PFSK-1 (cell line): ENCODE data around the gene NUDCD3.

ENCODE experiments used
- SIN3A ChIP-seq: IDR thresholded peaks from 2 replicates; pipeline ENCODE4 v1.6.1; 2012; ENCODE audit warnings: mild to moderate bottlenecking, low read length, moderate library complexity, borderline replicate concordance; ENCODE audit not compliant: insufficient read depth
- TAF1 ChIP-seq: IDR thresholded peaks from 2 replicates; pipeline ENCODE4 v1.6.1; 2012; ENCODE audit warnings: low read length, control low read depth, borderline replicate concordance; ENCODE audit not compliant: insufficient read depth
- TF ChIP-seq, protein P1 (sequence below), 2 experiments: IDR thresholded peaks; 2 replicates each; pipeline versions ENCODE4 v1.6.1 to v1.8.0; 2011 to 2012; ENCODE audit warnings: low read depth in 2 of 2, low read length in 2 of 2, control low read depth in 1 of 2, inconsistent platforms in 1 of 2, mild to moderate bottlenecking in 1 of 2, moderate library complexity in 1 of 2; ENCODE audit not compliant: insufficient read depth in 1 of 2

DNA sequence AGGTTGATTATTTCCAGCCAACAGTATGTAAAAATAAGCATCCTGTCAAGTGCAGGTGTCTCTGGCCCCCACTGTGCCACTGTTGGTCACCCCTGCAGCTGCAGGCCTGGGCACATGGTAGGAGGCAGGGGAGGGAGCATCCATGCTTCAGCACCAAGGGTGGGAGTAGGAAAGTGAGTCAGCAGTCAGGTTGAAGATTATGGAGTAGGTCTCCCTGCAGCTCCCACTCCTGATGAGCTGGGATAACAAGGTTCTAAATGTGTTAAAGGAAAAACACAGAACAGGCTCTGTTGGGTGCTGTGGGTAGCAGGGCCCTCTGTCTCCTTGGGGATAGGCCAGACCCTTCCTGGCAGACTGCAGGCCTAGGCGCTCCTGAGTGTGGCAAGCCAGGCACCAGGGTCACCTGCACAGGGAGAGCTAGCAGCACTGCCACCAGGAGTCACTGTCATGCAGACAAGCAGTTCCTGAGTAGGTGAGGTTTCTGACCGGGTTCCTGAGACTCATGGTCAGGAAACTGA, 59.3 kb downstream of the NUDCD3 start:
- TF ChIP-seq, protein P1, sequence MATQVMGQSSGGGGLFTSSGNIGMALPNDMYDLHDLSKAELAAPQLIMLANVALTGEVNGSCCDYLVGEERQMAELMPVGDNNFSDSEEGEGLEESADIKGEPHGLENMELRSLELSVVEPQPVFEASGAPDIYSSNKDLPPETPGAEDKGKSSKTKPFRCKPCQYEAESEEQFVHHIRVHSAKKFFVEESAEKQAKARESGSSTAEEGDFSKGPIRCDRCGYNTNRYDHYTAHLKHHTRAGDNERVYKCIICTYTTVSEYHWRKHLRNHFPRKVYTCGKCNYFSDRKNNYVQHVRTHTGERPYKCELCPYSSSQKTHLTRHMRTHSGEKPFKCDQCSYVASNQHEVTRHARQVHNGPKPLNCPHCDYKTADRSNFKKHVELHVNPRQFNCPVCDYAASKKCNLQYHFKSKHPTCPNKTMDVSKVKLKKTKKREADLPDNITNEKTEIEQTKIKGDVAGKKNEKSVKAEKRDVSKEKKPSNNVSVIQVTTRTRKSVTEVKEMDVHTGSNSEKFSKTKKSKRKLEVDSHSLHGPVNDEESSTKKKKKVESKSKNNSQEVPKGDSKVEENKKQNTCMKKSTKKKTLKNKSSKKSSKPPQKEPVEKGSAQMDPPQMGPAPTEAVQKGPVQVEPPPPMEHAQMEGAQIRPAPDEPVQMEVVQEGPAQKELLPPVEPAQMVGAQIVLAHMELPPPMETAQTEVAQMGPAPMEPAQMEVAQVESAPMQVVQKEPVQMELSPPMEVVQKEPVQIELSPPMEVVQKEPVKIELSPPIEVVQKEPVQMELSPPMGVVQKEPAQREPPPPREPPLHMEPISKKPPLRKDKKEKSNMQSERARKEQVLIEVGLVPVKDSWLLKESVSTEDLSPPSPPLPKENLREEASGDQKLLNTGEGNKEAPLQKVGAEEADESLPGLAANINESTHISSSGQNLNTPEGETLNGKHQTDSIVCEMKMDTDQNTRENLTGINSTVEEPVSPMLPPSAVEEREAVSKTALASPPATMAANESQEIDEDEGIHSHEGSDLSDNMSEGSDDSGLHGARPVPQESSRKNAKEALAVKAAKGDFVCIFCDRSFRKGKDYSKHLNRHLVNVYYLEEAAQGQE (IDR thresholded peaks at IDR 0.05; ENCODE audit: insufficient read depth in 1 of 2, low read depth in 2 of 2, low read length in 2 of 2), result no peak
- TF ChIP-seq TAF1 (no peak), SIN3A (no peak)
